Stimulated activated effector memory CD8-positive, alpha-beta T cell treated with anti-CD3 and anti-CD28 coated beads, Interleukin-12 subunit alpha, Interleukin-12 subunit beta, amount 100 ng/mL, for 72 hours (primary cell): ENCODE results near the gene CD8B2.
"Not testable (repeated sequence)": the region's sequence is repeated elsewhere in the genome, so short reads cannot be mapped to it uniquely, and the experiment has no call there.

Experiments used
- ATAC-seq: fragments of 150-1000 bp; cut with Tn5 transposase; 2 replicates; pipeline ENCODE4 v1.10.0; 2021
- DNase-seq, 2 donors: peaks; one replicate each; pipeline ENCODE4 v3.0.0; 2021 to 2022; ENCODE audit warnings: low spot score in 2 of 2
- H3K27ac Mint-ChIP-seq: one replicate; pipeline ENCODE4 v1.8.0; 2022; ENCODE audit warnings: mild to moderate bottlenecking, mixed read lengths
- H3K36me3 Mint-ChIP-seq: one replicate; pipeline ENCODE4 v1.8.0; 2022; ENCODE audit warnings: mild to moderate bottlenecking, mixed read lengths
- H3K4me1 Mint-ChIP-seq: one replicate; pipeline ENCODE4 v1.8.0; 2022; ENCODE audit warnings: mixed read lengths
- H3K4me3 Mint-ChIP-seq: one replicate; pipeline ENCODE4 v1.8.0; 2022; ENCODE audit warnings: mild to moderate bottlenecking, mixed read lengths
- H3K9me3 Mint-ChIP-seq: one replicate; pipeline ENCODE4 v1.8.0; 2022; ENCODE audit warnings: mixed read lengths

The CD8B2 gene

GRCh38 chr2:106554411-106554810 lies 67.2 kb downstream of the CD8B2 start:
- H3K9me3 Mint-ChIP-seq: no peaks in the 10 kb centered on the region
- no peak for ATAC-seq
- H3K27ac Mint-ChIP-seq: no peak overlapping the region
- no peak overlapping the region for H3K4me3 Mint-ChIP-seq
- H3K36me3 Mint-ChIP-seq: no peaks in the 10 kb centered on the region
- H3K4me1 Mint-ChIP-seq: no peaks in the 10 kb centered on the region
- no peak for DNase-seq

- ATAC-seq: no peak
- no peaks in the 10 kb centered on the region for H3K36me3 Mint-ChIP-seq
- no peak overlapping the region for H3K27ac Mint-ChIP-seq
- no peaks in the 10 kb centered on the region for H3K9me3 Mint-ChIP-seq
- no peak overlapping the region for H3K4me3 Mint-ChIP-seq
- DNase-seq: no peak
- H3K4me1 Mint-ChIP-seq: no peaks in the 10 kb centered on the region
These were observed 67.9 kb downstream of the CD8B2 start for GRCh38 chr2:106555053-106555452.

- H3K36me3 Mint-ChIP-seq, DNase-seq, ATAC-seq, H3K9me3 Mint-ChIP-seq, H3K4me1 Mint-ChIP-seq, H3K27ac Mint-ChIP-seq, H3K4me3 Mint-ChIP-seq: not testable (repeated sequence)
These were observed 72.6 kb downstream of the CD8B2 start for GRCh38 chr2:106559786-106560185.

GRCh38 chr2:106560773-106561172 lies 73.6 kb downstream of the CD8B2 start:
- H3K4me1 Mint-ChIP-seq: no peaks in the 10 kb centered on the region
- no peak overlapping the region for H3K27ac Mint-ChIP-seq
- H3K9me3 Mint-ChIP-seq: no peaks in the 10 kb centered on the region
- ATAC-seq (no peak), DNase-seq (no peak)
- no peak overlapping the region for H3K4me3 Mint-ChIP-seq
- no peaks in the 10 kb centered on the region for H3K36me3 Mint-ChIP-seq

GRCh38 chr2:106561356-106561755 lies 74.2 kb downstream of the CD8B2 start:
- H3K4me1 Mint-ChIP-seq: peaks cover 5% of the 10 kb centered on the region
- no peaks in the 10 kb centered on the region for H3K9me3 Mint-ChIP-seq
- DNase-seq (no peak), ATAC-seq (no peak)
- H3K36me3 Mint-ChIP-seq: no peaks in the 10 kb centered on the region
- no peak overlapping the region for H3K27ac Mint-ChIP-seq
- no peak overlapping the region for H3K4me3 Mint-ChIP-seq

- no peaks in the 10 kb centered on the region for H3K36me3 Mint-ChIP-seq
- H3K27ac Mint-ChIP-seq: no peak overlapping the region
- ATAC-seq (no peak), DNase-seq (no peak)
- H3K4me1 Mint-ChIP-seq: peaks cover 6% of the 10 kb centered on the region
- no peak overlapping the region for H3K4me3 Mint-ChIP-seq
- H3K9me3 Mint-ChIP-seq: no peaks in the 10 kb centered on the region
These were observed 74.6 kb downstream of the CD8B2 start for GRCh38 chr2:106561803-106562202.

GRCh38 chr2:106562268-106563186 lies 75.4 kb downstream of the CD8B2 start:
- no peaks in the 10 kb centered on the region for H3K36me3 Mint-ChIP-seq
- no peaks in the 10 kb centered on the region for H3K9me3 Mint-ChIP-seq
- peaks cover 6% of the 10 kb centered on the region for H3K4me1 Mint-ChIP-seq
- ATAC-seq (no peak), DNase-seq (no peak)
- H3K27ac Mint-ChIP-seq: no peak overlapping the region
- no peak overlapping the region for H3K4me3 Mint-ChIP-seq

GRCh38 chr2:106563195-106563594 lies 76.0 kb downstream of the CD8B2 start:
- Mint-ChIP-seq H3K9me3 (no peaks in the 10 kb centered on the region), H3K36me3 (no peaks in the 10 kb centered on the region), H3K4me3 (no peak overlapping the region), H3K4me1 (peaks cover 6% of the 10 kb centered on the region), H3K27ac (no peak overlapping the region)
- ATAC-seq (no peak), DNase-seq (no peak)

GRCh38 chr2:106565599-106565998 lies 78.4 kb downstream of the CD8B2 start:
- DNase-seq (no peak), ATAC-seq (no peak)
- no peak overlapping the region for H3K4me3 Mint-ChIP-seq
- no peaks in the 10 kb centered on the region for H3K36me3 Mint-ChIP-seq
- no peak overlapping the region for H3K27ac Mint-ChIP-seq
- peaks cover 6% of the 10 kb centered on the region for H3K4me1 Mint-ChIP-seq
- no peaks in the 10 kb centered on the region for H3K9me3 Mint-ChIP-seq

GRCh38 chr2:106566050-106566449 lies 78.9 kb downstream of the CD8B2 start:
- Mint-ChIP-seq H3K36me3 (no peaks in the 10 kb centered on the region), H3K9me3 (no peaks in the 10 kb centered on the region), H3K4me1 (peaks cover 6% of the 10 kb centered on the region), H3K27ac (no peak overlapping the region), H3K4me3 (no peak overlapping the region)
- DNase-seq: no peak
- peak; percentile 76 for ATAC-seq

- H3K9me3 Mint-ChIP-seq, DNase-seq, H3K27ac Mint-ChIP-seq, ATAC-seq, H3K36me3 Mint-ChIP-seq, H3K4me1 Mint-ChIP-seq, H3K4me3 Mint-ChIP-seq: not testable (repeated sequence)
These were observed 79.3 kb downstream of the CD8B2 start for GRCh38 chr2:106566484-106566883.

- H3K36me3 Mint-ChIP-seq: no peaks in the 10 kb centered on the region
- no peak for DNase-seq
- no peak for ATAC-seq
- H3K4me1 Mint-ChIP-seq: peaks cover 6% of the 10 kb centered on the region
- H3K4me3 Mint-ChIP-seq: no peak overlapping the region
- H3K9me3 Mint-ChIP-seq: no peaks in the 10 kb centered on the region
- no peak overlapping the region for H3K27ac Mint-ChIP-seq
These were observed 83.2 kb downstream of the CD8B2 start for GRCh38 chr2:106570316-106570715.
